ENCODE measurements around the gene ANKRD2. TPM values are rescaled to one million over a fixed set of nuclear protein-coding genes. Genes with fewer than 3 reads are reported as not detected.
"Not testable (repeated sequence)": the region's sequence is repeated elsewhere in the genome, so short reads cannot be mapped to it uniquely, and the experiment has no call there.

Gene ANKRD2
- total RNA-seq, 4 donors from 2014 or later: 0.79 TPM; not detected in 3

DNA sequence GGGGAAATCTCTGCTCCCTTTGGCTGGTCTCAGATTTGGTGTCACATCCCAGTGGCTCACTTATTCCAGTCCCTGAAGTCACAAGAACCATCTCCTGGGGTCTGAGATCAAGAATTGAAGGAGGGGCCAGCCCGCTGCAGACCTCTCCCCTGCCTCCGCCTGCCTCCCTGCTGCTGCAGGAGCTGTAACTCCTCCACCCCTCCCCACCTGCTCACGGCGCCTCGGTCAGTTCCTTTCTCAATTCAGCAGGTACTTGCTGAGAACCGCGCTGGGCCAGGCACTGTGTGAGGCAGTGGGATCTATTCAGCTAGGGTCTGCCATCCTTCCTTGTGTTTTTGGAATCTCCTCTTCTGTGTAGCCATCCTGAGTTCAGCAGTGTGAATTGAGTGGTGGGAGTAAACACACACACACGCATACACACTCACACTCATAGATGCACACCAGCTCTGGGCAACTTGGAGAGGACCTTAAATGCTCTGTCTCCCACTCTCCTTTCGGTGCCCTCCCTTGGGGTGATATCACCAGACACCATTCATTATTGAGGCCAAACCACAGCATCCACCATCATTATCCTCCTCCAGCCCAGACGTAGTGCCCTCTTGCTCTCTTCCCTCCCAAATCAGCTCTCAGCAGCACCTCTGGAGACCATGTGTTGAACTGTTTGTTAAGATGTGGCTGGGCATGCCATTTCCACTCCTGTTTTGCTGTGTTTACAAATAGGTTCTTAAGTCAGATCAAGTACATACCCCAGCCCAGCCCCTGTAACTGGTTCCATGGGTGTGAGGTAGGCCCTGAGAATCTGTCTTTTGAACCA is 22.0 kb upstream of the ANKRD2 start:
- WGBS, 2 donors: 78 to 87% methylated on average over 8 of the region's 10 CpGs
- no peak for DNase-seq
- peaks cover 0 to 8% (median 0%) of the 10 kb centered on the region in 4 donors for H3K27me3 ChIP-seq
- no peak overlapping the region for H3K4me3 ChIP-seq
- H3K36me3 ChIP-seq: no peaks in the 10 kb centered on the region
- peak overlapping the region in 2 of 4 donors; percentile 29 to 44 for H3K27ac ChIP-seq
- TF ChIP-seq CTCF (IDR thresholded peaks at IDR 0.05) (no peak), POLR2A (IDR thresholded peaks at IDR 0.05) (no peak)
- intact Hi-C loops (cut with DNase I): loop anchor here (10.0 kb wide), 1 partner anchor 86 kb away; no protein-coding TSS in a partner anchor
- peaks cover 0 to 45% (median 19%) of the 10 kb centered on the region in 3 donors for H3K4me1 ChIP-seq
- peaks cover 0 to 5% (median 0%) of the 10 kb centered on the region in 3 donors for H3K9me3 ChIP-seq

GRCh38 chr10:97551271-97551670 is 21.3 kb upstream of the ANKRD2 start:
- H3K9me3 ChIP-seq: peaks cover 0 to 5% (median 0%) of the 10 kb centered on the region in 3 donors
- H3K36me3 ChIP-seq: no peaks in the 10 kb centered on the region
- no peak overlapping the region for H3K4me3 ChIP-seq
- 74 to 92% methylated on average over 6 of the region's 6 CpGs for WGBS, 2 donors
- intact Hi-C loops (cut with DNase I): loop anchor here (10.0 kb wide), 1 partner anchor 86 kb away; no protein-coding TSS in a partner anchor
- H3K27me3 ChIP-seq: peaks cover 0 to 8% (median 0%) of the 10 kb centered on the region in 4 donors
- no peak for DNase-seq
- TF ChIP-seq POLR2A (IDR thresholded peaks at IDR 0.05) (no peak), CTCF (IDR thresholded peaks at IDR 0.05) (no peak)
- H3K4me1 ChIP-seq: peaks cover 0 to 41% (median 19%) of the 10 kb centered on the region in 3 donors
- no peak overlapping the region for H3K27ac ChIP-seq

DNA sequence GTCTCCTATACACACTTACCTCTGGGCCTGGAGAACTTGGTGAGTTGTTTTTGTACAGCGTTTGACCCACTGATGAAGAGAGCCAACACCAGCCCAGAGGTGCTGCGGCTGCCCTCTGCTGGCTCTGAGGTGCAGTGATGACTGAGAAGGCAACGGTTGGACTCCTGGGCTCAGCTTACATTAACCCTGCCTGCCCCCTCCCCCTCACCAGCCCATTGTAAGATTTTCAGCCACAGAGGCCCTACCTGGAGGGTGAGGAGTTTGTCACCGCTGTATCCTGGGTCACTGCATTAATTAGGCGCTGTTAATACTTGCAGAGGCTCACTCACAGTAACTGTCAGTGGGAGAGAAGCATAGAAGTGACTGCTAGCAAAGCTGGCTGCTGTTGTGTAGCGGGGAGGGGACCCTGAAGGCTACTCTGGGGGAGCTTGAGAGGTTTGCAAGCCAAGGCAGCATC is 19.0 kb upstream of the ANKRD2 start:
- H3K4me1 ChIP-seq: peaks cover 0 to 29% (median 12%) of the 10 kb centered on the region in 3 donors
- no peak overlapping the region for H3K4me3 ChIP-seq
- DNase-seq: no peak
- TF ChIP-seq POLR2A (IDR thresholded peaks at IDR 0.05) (no peak), CTCF (IDR thresholded peaks at IDR 0.05) (peak; percentile 38 to 86 (median 72))
- WGBS, 2 donors: 0 to 39% methylated on average over 1 to 2 of the region's 6 CpGs
- no peaks in the 10 kb centered on the region for H3K36me3 ChIP-seq
- peaks cover 0 to 5% (median 0%) of the 10 kb centered on the region in 3 donors for H3K9me3 ChIP-seq
- no peak overlapping the region for H3K27ac ChIP-seq
- H3K27me3 ChIP-seq: no peaks in the 10 kb centered on the region
- intact Hi-C loops (cut with DNase I): loop anchor here (10.0 kb wide), 1 partner anchor 89 kb away; no protein-coding TSS in a partner anchor

GRCh38 chr10:97554336-97554735 is 18.2 kb upstream of the ANKRD2 start:
- H3K36me3 ChIP-seq, H3K27ac ChIP-seq, H3K4me3 ChIP-seq, DNase-seq, H3K9me3 ChIP-seq, H3K27me3 ChIP-seq: not testable (repeated sequence)
- intact Hi-C loops (cut with DNase I): loop anchor here (10.0 kb wide), 1 partner anchor 90 kb away; no protein-coding TSS in a partner anchor
- WGBS, 2 donors: 94 to 99% methylated on average over 5 of the region's 5 CpGs
- H3K4me1 ChIP-seq: peaks cover 0 to 22% (median 12%) of the 10 kb centered on the region in 3 donors

GRCh38 chr10:97555541-97555940 is 17.0 kb upstream of the ANKRD2 start:
- 83 to 95% methylated on average over 7 of the region's 10 CpGs for WGBS, 2 donors
- not testable (repeated sequence) for H3K36me3 ChIP-seq, H3K4me3 ChIP-seq, H3K27me3 ChIP-seq, H3K9me3 ChIP-seq, DNase-seq, H3K27ac ChIP-seq
- H3K4me1 ChIP-seq: peaks cover 0 to 16% (median 4%) of the 10 kb centered on the region in 3 donors
- intact Hi-C loops (cut with DNase I): loop anchor here (10.0 kb wide), 1 partner anchor 91 kb away; no protein-coding TSS in a partner anchor

DNA sequence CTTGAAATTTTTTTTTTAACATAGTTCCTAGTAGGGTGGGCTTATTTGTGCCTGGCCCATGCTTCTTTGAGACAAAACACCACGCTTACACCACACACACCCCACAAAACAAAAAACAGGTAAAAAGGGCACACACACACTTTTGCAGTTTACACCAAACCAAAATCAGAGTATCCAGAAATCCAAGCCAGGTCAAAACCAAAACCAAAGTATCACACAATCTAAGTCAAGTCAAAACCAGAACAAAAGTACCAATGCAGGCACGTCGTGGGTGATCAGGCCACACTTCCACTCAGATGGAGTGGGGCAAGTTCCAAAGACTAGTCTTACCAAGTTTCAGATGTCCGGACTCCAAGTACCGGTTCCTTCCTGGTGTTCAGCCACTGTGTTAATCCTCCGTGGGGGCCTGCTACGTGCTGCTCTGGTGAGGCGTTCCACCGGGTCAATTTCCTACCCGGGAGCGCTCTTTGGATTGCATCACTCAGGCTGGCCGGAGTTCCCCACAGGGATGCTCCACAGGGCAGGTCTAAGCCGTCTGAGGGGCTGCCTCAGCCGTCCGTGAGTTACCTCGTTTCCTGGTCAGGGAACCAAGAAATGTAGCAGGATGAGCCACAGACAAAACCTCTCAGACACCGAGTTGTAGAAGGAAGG is 11.7 kb upstream of the ANKRD2 start:
- Histone ChIP-seq H3K4me1 (peaks cover 0 to 12% (median 0%) of the 10 kb centered on the region in 3 donors), H3K4me3 (peak overlapping the region in 2 of 4 donors; percentile 3 to 36), H3K27ac (peak overlapping the region in 3 of 4 donors; percentile 31 to 59 (median 49))
- H3K27me3 ChIP-seq; DNase-seq; H3K36me3 ChIP-seq; intact Hi-C loops (cut with DNase I); H3K9me3 ChIP-seq: not testable (repeated sequence)
- WGBS, 2 donors: 49 to 81% methylated on average over 11 of the region's 17 CpGs

- intact Hi-C loops (cut with DNase I); H3K27me3 ChIP-seq; H3K36me3 ChIP-seq; H3K9me3 ChIP-seq; DNase-seq: not testable (repeated sequence)
- Histone ChIP-seq H3K4me1 (peaks cover 0 to 18% (median 5%) of the 10 kb centered on the region in 3 donors), H3K4me3 (peak overlapping the region in 1 of 4 donors; percentile 36), H3K27ac (peak overlapping the region in 3 of 4 donors; percentile 31 to 59 (median 49))
- WGBS, 2 donors: 87 to 89% methylated on average over 6 to 12 of the region's 12 CpGs
Observed at GRCh38 chr10:97561386-97562077, 11.0 kb upstream of the ANKRD2 start.

DNA sequence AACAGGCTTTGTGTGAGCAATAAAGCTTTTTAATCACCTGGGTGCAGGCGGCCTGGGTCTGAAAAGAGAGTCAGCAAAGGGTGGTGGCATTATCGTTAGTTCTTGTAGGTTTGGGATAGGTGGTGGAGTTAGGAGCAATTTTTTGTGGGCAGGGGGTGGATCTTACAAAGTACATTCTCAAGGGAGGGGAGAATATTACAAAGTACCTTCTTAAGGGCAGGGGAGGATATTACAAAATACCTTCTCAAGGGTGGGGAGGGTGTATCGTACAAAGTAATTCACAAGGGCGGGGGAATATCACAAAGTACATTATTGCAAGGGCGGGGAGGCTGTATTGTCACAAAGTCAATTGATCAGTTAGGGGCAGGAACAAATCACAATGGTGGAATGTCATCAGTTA is 10.2 kb upstream of the ANKRD2 start:
- H3K4me3 ChIP-seq; DNase-seq; H3K9me3 ChIP-seq; H3K36me3 ChIP-seq; H3K27ac ChIP-seq; H3K27me3 ChIP-seq; intact Hi-C loops (cut with DNase I): not testable (repeated sequence)
- peaks cover 0 to 19% (median 6%) of the 10 kb centered on the region in 3 donors for H3K4me1 ChIP-seq
- WGBS, 2 donors: 85 to 88% methylated on average over 5 of the region's 5 CpGs
